ENCODE measurements around the gene PIGM.

PIGM gene

DNA sequence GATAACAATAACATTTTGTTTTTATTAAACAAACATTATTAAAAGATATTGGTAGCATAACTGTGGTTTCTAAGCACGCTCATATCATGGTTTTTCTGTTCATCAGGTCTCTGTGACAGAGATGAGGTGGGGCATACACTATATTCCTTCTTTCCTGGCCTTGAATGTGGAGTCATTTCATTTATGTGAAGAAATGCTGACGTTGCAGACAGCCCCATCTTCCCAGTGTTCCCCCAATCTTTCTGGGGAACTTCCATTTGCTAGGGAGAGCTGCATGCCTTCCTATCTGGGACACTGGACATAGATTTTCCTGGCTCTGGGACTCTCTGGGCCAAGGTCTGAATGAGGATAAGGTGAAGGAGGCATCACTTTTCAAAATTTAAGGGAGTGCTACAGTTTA lies 30.4 kb downstream of the PIGM start:
- Histone ChIP-seq H3K9me3 (no peaks in the 10 kb centered on the region), H3K4me1 (ENCODE audit: control insufficient read depth in 1 of 2, insufficient read depth in 1 of 2, low read depth in 1 of 2, low read length in 1 of 2) (no peaks in the 10 kb centered on the region), H3K36me3 (no peaks in the 10 kb centered on the region), H3K4me3 (ENCODE audit: low read depth in 1 of 2, low read length in 1 of 2) (no peak overlapping the region), H3K27ac (no peak overlapping the region), H3K27me3 (peaks cover 32% of the 10 kb centered on the region)
- TF ChIP-seq, protein P1, sequence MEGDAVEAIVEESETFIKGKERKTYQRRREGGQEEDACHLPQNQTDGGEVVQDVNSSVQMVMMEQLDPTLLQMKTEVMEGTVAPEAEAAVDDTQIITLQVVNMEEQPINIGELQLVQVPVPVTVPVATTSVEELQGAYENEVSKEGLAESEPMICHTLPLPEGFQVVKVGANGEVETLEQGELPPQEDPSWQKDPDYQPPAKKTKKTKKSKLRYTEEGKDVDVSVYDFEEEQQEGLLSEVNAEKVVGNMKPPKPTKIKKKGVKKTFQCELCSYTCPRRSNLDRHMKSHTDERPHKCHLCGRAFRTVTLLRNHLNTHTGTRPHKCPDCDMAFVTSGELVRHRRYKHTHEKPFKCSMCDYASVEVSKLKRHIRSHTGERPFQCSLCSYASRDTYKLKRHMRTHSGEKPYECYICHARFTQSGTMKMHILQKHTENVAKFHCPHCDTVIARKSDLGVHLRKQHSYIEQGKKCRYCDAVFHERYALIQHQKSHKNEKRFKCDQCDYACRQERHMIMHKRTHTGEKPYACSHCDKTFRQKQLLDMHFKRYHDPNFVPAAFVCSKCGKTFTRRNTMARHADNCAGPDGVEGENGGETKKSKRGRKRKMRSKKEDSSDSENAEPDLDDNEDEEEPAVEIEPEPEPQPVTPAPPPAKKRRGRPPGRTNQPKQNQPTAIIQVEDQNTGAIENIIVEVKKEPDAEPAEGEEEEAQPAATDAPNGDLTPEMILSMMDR (IDR thresholded peaks at IDR 0.05) = no peak

DNA sequence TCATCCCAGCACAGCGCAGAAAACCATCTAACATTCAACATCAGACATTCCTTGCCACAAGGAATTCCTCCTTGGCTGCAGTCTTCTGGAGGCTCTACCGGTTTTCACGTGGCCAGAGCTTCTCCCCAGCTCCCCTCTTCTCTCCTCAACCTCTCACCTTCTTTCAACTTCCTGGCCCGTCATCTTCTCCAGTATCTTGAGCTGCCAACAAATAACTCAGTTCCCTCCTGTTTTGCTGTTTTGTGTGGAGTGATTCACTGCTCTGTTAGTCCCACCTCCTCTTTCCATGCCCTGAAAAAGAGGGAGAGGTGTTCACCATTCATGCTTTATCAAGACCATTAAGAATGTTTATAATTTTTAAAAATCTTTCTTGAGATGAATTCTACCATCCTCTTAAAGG lies 32.6 kb downstream of the PIGM start:
- Histone ChIP-seq H3K9me3 (no peaks in the 10 kb centered on the region), H3K4me3 (ENCODE audit: low read depth in 1 of 2, low read length in 1 of 2) (no peak overlapping the region), H3K27ac (no peak overlapping the region), H3K27me3 (peaks cover 44% of the 10 kb centered on the region), H3K4me1 (ENCODE audit: control insufficient read depth in 1 of 2, insufficient read depth in 1 of 2, low read depth in 1 of 2, low read length in 1 of 2) (no peaks in the 10 kb centered on the region), H3K36me3 (no peaks in the 10 kb centered on the region)
- TF ChIP-seq, protein P1 (IDR thresholded peaks at IDR 0.05) = no peak

DNA sequence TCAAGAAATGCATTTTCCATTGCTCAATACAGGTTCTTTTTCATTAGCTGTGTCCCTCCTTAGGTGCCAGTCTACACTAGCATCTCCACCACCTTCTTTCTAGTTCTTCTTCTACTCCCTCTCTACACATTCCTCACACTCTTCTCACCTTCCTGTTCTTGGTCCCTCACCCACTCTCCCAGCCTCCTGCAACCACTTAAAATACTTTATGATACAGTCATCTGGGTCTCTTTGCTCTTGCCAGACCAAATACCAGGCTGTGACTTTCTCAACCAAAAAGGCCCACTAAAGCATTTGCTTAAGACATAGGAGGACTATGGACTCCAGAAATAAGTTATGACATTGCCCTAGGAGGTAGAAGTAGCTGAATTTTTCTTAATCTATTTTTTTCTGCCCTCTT lies 35.1 kb downstream of the PIGM start:
- no peak overlapping the region for H3K27ac ChIP-seq
- H3K4me1 ChIP-seq (ENCODE audit: control insufficient read depth in 1 of 2, insufficient read depth in 1 of 2, low read depth in 1 of 2, low read length in 1 of 2) = peaks cover 4 to 5% of the 10 kb centered on the region in 2 experiments
- TF ChIP-seq, protein P1 (IDR thresholded peaks at IDR 0.05) = no peak

DNA sequence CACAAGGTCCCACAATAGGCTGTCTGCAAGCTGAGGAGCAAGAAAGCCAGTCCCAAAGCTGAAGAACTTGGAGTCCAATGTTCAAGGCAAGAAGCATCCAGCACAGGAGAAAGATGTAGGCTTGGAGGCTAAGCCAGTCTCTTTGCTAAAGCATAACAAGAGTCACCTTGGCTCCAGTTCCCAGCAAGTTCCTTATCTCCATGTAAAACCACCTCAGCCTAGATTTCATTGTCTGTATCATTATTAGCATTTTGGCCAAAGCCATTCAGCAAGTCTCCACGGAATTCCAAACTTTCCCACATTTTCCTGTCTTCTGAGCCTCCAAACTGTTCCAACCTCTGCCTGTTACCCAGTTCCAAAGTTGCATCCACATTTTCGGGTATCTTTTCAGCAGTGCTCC lies 36.9 kb downstream of the PIGM start:
- Histone ChIP-seq H3K36me3 (no peaks in the 10 kb centered on the region), H3K9me3 (no peaks in the 10 kb centered on the region), H3K27ac (no peak overlapping the region), H3K4me1 (ENCODE audit: control insufficient read depth in 1 of 2, insufficient read depth in 1 of 2, low read depth in 1 of 2, low read length in 1 of 2) (peaks cover 7 to 9% of the 10 kb centered on the region in 2 experiments), H3K27me3 (peaks cover 31% of the 10 kb centered on the region), H3K4me3 (ENCODE audit: low read depth in 1 of 2, low read length in 1 of 2) (no peak overlapping the region)
- TF ChIP-seq, protein P1 (IDR thresholded peaks at IDR 0.05) = no peak

More for the DNA sequence above, 35.1 kb downstream of the PIGM start:
- Histone ChIP-seq H3K36me3 (no peaks in the 10 kb centered on the region), H3K9me3 (no peaks in the 10 kb centered on the region), H3K27me3 (peaks cover 44% of the 10 kb centered on the region), H3K4me3 (ENCODE audit: low read depth in 1 of 2, low read length in 1 of 2) (no peak overlapping the region)

DNA sequence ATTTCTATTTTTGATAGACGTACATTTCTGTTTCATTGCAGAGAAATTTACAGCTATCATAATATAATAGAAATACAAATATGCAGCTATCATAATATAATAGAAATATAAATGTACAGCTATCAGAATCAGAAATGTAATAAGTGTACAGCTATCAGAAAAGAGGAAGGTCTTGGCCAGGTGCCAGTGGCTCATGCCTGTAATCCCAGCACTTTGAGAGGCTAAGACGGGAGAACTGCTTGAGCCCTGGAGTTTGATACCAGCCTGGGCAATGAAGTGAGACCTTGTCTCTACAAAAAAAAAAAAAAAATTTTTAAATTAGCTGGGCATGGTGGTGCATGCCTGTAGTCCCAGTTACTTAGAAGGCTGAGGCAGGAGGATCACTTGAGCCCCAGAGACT lies 37.9 kb downstream of the PIGM start:
- no peak overlapping the region for H3K27ac ChIP-seq
- H3K4me1 ChIP-seq (ENCODE audit: control insufficient read depth in 1 of 2, insufficient read depth in 1 of 2, low read depth in 1 of 2, low read length in 1 of 2) = peaks cover 7 to 9% of the 10 kb centered on the region in 2 experiments
- TF ChIP-seq, protein P1 (IDR thresholded peaks at IDR 0.05) = no peak
- no peaks in the 10 kb centered on the region for H3K36me3 ChIP-seq
- H3K27me3 ChIP-seq = peaks cover 21% of the 10 kb centered on the region
- H3K4me3 ChIP-seq (ENCODE audit: low read depth in 1 of 2, low read length in 1 of 2) = no peak overlapping the region
- no peaks in the 10 kb centered on the region for H3K9me3 ChIP-seq

DNA sequence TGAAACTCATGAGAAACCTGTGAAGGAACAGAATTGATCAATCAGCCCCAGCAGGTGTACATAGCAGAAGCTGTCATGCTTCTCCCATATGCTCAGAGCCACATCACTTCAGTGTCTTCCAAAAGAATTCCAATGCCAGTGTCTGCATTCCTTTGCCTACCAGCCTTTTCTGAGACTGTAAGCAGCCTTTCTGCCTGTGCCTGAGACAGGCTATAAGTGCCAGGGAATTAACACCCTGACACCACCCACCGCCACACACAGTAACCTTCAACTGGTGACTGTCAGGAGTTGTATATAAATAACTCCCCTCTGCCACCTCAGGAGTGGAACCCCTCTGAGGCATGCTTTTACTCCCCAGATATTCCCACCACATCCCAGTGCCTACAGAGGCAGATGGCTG lies 39.6 kb downstream of the PIGM start:
- no peak overlapping the region for H3K27ac ChIP-seq
- H3K4me1 ChIP-seq (ENCODE audit: control insufficient read depth in 1 of 2, insufficient read depth in 1 of 2, low read depth in 1 of 2, low read length in 1 of 2) = peaks cover 7 to 9% of the 10 kb centered on the region in 2 experiments
- no peak overlapping the region for H3K4me3 ChIP-seq (ENCODE audit: low read depth in 1 of 2, low read length in 1 of 2)
- no peaks in the 10 kb centered on the region for H3K9me3 ChIP-seq
- H3K36me3 ChIP-seq = no peaks in the 10 kb centered on the region
- H3K27me3 ChIP-seq = peaks cover 12% of the 10 kb centered on the region
- TF ChIP-seq, protein P1 (IDR thresholded peaks at IDR 0.05) = no peak

Data from neutrophil (primary cell).